Astrocyte of the cerebellum (primary cell): ENCODE data around the gene PTPRJ.

Source experiments
- DNase-seq: peaks from one replicate; pipeline ENCODE4 v3.0.0-alpha.2; 2011; ENCODE audit warnings: low read depth
- H3K4me3 ChIP-seq: 2 replicates; pipeline ENCODE4 v1.5.1; 2011; ENCODE audit warnings: mild to moderate bottlenecking, low read depth, low read length, moderate library complexity
- in situ Hi-C: cut with HindIII; loops from 2 replicates; pipeline ENCODE4 v1.10.0; 2017; ENCODE audit warnings: low sequenced_read_pairs
- TF ChIP-seq, protein P1 (sequence below): IDR thresholded peaks from 2 replicates; pipeline ENCODE4 v1.5.1; 2012; ENCODE audit warnings: low read length, low read depth, moderate library complexity, mild to moderate bottlenecking; ENCODE audit errors: missing control alignments

The PTPRJ gene

DNA sequence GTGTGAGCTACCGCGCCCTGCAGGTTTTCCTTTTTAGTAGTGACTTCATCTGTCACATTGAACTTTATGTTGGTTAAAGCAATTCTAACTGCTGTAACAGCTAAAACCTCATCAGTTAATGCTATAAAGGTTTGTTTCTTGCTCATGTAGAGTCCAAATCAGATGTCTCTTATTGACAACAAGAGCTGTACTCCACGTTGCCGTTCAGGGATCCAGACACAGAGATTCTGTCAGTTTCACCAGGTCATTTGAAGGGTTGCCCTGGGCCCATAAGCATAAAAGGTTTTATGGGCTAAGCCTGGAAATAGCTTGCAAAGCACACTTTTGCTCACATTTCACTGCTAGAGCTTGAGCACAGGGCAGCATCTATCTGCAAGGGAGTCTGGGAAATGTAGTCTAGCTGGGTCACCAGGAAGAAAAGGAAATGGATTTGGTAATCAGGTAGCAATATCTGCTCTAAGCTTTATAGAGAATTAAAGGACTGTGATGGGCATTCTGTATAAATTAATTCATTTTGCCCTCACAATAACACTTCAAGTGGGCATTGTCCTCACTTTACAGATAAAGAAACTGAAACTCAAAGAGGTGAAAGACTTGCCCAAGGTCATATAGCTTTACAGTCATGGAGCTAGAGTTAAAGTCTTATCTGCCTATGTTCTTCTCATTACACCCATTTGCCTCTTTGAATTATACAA is 25.2 kb upstream of the PTPRJ start:
- H3K4me3 ChIP-seq: no peak overlapping the region
- in situ Hi-C loops: no loop called here
- TF ChIP-seq, protein P1, sequence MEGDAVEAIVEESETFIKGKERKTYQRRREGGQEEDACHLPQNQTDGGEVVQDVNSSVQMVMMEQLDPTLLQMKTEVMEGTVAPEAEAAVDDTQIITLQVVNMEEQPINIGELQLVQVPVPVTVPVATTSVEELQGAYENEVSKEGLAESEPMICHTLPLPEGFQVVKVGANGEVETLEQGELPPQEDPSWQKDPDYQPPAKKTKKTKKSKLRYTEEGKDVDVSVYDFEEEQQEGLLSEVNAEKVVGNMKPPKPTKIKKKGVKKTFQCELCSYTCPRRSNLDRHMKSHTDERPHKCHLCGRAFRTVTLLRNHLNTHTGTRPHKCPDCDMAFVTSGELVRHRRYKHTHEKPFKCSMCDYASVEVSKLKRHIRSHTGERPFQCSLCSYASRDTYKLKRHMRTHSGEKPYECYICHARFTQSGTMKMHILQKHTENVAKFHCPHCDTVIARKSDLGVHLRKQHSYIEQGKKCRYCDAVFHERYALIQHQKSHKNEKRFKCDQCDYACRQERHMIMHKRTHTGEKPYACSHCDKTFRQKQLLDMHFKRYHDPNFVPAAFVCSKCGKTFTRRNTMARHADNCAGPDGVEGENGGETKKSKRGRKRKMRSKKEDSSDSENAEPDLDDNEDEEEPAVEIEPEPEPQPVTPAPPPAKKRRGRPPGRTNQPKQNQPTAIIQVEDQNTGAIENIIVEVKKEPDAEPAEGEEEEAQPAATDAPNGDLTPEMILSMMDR: no peak
- DNase-seq: no peak

DNA sequence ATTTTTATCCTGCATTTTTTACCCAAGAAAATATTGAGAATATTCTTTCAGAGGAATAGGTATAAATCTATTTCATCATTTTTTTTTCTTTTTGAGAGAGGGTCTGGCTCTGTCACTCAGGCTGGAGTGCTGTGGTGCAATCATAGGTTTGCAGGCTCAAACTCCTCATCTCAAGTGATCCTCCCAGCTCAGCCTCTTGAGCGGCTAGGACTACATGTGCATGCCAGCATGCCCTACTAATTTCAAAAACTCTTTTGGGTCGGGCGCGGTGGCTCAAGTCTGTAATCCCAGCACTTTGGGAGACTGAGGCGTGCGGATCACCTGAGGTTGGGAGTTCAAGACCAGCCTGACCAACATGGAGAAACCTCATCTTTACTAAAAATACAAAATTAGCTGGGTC is 20.3 kb upstream of the PTPRJ start:
- TF ChIP-seq, protein P1: no peak
- H3K4me3 ChIP-seq: no peak overlapping the region
- in situ Hi-C loops: no loop called here
- no peak for DNase-seq

DNA sequence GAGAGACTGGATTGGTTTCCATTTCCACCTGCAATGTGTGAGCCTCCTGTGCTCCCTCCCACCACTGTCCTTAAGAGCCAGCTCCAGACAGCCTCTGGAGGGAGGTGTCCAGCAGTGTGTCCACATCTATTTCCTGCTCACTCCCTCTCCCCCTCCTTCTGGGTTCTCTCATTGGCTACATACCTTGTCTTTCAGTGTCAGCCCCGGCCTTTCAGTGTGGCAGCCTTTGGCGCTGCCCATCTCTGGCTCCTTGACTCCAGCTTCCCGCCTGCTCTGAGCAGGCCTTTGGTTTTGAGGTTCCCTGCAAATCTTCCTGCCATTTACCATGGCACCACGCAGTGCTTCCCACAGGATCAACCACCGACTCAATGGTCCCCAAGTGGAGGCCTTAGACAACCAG is 19.0 kb upstream of the PTPRJ start:
- no peak overlapping the region for H3K4me3 ChIP-seq
- TF ChIP-seq, protein P1: no peak
- no peak for DNase-seq
- in situ Hi-C loops: no loop called here

DNA sequence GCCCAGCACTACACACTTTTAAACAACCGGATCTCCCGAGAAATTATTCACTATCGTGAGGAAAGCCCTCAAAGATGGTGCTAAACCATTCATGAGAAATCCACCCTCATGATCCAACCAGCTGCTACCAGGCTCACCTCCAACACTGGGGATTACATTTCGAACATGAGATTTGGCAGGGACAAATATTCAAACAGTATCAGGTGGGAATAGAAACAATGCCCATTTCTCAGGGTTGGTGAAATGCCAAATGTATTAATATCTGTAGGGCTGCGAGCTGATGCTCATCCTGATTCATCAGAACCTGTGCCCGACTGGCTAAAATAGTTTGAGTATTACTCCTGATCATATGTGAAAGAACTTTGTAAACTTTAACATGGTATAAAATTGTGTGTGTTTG is 15.8 kb upstream of the PTPRJ start:
- DNase-seq: no peak
- in situ Hi-C loops: no loop called here
- TF ChIP-seq, protein P1: no peak

DNA sequence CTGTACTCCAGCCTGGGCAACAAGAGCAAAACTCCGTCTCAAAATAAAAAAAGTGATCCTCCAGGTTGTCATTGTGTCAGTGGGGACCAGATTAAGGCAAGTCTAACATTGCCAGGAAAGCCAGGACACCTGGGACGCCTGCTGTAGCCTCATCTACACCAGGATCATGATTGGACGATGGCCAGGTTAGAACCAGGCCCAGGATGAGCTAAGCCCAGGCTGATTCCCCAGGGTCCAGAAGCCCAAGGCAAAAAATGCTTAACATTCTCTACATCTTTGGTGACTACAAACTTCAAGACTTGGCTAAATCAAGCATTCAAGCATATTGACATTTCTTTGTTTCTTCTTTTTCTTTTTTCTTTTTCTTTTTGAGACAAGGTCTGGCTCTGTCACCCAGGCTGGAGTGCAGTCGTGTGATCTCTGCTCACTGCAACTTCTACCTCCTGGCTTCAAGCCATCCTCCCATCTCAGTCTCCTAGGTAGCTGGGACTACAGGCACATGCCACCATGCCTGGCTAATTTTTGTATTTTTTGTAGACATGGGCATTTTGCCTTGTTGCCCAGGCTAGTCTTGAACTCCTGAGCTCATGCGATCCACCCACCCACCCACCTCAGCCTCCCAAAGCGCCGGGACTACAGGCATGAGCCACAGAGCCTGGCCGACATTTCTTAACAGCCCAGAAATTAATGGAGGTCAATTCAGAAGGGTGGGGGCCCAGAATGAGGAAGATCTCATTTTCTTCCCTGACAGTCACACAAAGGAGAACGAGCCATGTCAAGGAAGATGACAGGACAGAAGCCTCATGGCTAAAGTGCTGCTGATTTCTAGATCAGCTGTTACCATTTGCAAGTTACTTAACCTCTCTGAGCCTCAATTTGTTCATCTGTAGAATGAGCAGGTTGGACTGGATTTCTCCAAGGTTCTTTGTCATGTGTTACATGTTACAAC is 12.5 kb upstream of the PTPRJ start:
- peak; percentile 19 for DNase-seq
- in situ Hi-C loops: no loop called here
- no peak overlapping the region for H3K4me3 ChIP-seq
- TF ChIP-seq, protein P1: no peak

More for the DNA sequence above, 15.8 kb upstream of the PTPRJ start:
- no peak overlapping the region for H3K4me3 ChIP-seq

DNA sequence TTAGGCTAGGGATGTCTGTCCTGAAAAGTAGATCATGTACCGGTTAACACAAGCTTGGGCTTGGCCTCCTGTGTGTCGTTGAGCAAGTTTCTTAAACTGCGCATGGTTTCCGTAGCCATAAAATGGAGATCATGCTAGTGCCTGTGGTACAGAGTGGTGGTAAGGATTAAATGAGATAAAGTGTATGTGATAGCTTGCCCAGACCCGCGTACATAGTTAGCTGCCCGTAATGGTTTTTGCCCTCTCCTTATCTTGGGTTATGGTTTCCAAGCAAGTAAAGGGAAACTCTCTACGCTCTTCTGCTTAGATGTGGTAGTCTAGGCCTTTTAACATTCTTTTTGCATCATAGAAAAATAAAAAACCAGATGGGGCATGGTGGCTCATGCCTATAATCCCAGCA is 11.0 kb upstream of the PTPRJ start:
- TF ChIP-seq, protein P1: no peak
- in situ Hi-C loops: no loop called here

More for the DNA sequence above, 11.0 kb upstream of the PTPRJ start:
- DNase-seq: no peak
- no peak overlapping the region for H3K4me3 ChIP-seq
